NCI-H345 (cell line): ENCODE data around the gene CCDC137.
A peak's percentile ranks its signal among the peaks of the same experiment; 100 is the strongest.

Source experiments
- DNase-seq: peaks from one replicate; lab custom pipeline; 2025; lab: John Stamatoyannopoulos, UW

Gene CCDC137

DNA sequence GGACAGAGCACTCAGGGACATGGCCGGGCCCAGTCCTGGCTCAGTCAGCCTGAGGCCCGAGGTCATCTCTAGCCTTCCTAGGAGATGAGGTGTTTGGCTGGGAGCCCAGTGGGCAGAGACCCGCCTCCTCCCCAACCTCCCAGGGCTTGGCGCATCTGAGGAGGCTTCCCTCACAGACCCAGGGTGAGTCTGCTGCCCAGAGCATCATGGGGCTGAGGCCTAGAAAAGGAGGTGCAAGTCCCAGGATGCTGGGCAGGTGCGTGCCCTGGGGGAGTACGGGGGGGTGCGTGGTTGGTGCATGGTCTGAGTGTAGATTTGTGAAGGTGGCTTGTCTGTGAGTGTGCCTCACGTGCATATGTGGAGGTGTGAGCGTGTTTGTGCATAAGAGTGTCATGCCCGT is 14.8 kb upstream of the CCDC137 start:
- no peak for DNase-seq

DNA sequence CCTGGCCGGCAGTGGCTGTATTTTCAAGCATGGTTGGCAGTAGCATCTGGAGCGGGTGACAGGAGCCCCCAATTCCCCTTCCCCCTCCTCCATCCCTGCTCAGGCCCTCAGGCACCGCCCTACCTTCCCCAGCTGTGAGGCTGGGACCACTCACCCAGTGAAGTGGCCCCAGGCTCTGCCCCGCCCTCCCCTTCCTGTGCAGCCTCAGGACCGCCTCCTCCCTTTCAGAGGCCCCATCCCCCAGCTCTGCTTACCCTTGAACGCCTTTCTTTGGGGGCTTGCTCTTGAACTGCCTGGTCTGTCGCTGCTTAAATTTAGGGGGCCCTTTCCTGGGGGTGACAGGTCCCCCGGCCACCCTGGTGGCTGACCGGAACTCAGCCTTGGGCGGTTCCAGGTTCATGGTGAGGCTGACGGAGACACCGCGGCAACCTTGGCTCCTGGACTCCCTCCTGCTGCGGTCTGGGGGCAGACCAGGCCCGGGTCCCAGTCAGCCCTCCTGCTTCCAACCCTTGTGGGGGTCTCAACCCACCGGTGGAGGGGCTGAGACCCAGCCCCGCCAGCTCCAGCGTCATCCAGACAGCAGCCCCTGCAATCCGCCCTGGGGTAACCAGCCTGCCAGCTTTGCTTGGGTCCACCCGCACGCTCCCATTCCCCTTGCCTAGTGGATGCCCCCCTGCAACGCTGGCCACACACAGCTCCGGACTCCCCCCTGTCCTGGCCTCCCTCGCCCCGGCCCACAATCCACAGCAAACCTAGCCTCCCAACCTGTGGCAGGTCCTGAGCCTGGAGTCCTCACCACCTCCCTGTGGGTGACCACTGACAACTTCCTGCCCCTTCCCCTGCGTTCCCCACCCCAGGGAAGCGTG is 13.4 kb upstream of the CCDC137 start:
- DNase-seq = no peak

DNA sequence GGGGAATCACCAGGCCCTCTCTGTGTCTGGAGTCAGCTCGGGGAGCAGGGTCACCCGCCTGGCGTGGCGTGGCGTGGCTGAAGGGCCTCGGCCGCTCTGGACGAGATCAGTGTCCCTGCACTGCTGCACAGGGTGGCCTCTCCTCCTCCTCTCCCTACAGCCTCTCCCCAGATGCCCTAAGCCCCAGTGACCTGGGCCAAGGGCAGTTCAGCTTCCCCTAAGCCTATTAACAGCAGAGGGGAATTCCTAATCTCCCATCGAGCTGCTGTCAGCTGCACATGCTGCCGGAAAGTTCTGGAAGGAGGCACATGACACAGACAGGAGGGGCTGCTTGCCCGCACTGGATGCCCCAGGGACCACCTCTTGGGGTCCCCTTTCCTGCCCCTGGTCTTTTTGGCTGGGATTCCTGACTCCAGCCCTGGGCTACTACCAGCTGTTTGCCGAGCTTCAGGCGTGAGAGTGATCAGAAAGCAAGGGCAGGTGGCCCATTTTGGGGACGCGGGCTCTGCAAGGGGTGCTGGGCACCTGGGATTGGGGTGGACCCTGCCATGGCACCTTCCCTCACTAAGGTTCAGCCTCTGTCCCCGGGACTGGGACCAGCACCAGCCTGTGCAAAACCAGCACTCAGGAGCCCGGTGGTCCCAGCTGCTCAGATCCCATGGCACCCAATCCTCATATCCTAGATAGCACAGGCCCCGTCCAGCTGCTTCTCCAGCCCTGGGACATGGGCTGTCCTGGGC is 11.0 kb upstream of the CCDC137 start:
- DNase-seq = no peak

DNA sequence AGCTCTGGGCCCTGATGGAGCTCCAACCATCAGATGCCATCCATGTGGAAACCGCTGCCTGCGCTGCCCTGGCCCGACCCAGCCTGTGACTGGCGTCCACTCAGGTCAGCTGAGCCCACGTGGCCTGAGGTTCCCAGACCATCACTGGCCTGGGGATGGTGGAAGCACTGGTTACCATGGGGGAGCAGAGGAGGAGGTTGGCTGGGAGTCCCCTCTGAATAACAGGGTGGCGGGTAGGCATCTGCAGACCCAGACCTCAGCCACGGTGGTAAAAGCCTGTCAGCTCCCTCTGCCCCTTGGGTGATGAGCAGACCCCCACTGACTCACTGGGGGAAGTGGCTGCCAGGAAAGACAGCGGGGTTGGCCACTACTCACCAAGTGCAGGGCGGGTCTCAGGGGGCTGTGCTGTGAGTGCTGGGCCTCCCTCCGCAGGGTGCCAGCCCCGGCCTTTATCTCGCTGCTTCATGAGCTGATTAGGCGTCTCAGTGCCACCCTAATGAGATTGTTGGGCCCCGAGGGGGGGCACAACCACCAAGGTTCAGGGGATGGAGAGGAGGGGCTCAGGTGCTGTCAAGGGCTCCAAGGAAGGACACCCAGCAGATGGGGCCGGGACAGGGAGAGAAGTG is 10.3 kb upstream of the CCDC137 start, which contains the start of gene PDE6G:
TSS of gene PDE6G (minus strand) at position 425 of the 626 bp plus-strand sequence. CDS start 3,237 bp downstream, outside the sequence.
- no peak for DNase-seq

DNA sequence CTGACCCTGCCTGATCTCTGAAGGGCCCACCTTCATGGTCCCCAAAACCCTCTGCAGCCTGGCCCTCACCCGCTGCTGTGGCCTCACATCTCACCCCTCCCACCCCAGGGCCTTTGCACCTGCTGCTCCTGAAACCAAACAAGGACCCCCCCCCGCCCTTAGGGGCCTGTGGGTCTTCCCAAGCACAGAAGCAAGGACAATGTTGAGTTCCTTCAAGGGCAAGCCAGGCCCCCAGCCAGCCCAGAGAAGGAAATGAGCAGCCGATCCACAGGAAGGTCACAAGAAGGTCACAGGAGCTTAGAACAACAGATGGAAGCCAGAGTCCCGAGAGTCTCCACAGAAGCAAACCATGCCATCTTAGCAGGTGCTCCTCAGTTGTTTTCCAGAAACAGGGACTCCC is 9.7 kb upstream of the CCDC137 start:
- DNase-seq = no peak

DNA sequence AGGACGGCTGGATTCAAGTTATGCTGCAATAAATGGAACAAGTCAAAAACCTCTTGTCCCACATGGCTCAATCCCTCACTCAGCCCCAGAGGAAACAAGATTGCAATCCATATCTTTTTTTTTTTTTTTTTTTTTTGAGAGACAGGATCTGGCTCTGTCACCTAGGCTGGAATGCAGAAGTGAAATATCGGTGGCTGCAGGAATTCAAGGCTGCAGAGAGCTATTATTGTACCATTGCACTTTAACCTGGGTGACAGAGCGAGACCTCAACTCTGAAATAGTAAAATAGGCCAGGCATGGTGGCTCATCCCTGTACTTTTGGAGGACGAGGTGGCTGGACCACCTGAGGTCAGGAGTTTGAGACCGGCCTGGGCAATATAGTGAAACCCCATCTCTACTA is 7.5 kb upstream of the CCDC137 start:
- DNase-seq = no peak

DNA sequence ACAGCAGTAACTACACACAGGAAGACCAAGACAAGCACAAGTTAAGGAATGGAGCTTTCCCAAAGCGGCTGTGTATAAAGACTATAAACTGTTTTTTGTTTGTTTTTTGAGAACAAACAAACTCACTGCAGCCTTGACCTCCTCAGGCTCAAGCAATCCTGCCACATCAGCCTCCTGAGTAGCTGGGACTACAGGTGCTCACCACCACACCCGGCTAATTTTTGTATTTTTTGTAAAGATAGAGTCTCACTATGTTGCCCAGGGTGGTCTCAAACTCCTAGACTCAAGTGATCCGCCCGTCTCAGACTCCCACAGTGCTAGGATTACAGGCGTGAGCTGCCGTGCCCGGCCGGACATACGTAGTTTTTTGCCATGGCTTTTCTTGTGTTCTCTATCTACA is 6.1 kb upstream of the CCDC137 start:
- DNase-seq = no peak

DNA sequence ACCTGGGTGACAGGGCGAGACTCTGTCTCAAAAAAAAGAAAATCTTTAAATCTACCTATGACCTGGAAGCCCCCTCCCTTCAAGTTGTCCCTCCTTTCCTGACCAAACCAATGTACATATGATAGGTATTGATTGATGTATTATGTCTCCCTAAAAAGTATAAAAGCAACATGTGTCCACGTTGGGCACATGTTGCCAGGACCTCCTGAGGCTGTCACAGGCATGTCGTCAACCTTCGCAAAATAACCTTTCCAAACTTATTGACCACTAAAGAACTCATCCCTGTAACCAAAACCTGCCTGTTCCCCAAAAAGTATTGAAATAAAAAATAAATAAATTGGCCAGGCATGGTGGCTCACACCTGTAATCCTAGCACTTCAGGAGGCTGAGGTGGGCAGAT is 4.5 kb upstream of the CCDC137 start:
- no peak for DNase-seq

DNA sequence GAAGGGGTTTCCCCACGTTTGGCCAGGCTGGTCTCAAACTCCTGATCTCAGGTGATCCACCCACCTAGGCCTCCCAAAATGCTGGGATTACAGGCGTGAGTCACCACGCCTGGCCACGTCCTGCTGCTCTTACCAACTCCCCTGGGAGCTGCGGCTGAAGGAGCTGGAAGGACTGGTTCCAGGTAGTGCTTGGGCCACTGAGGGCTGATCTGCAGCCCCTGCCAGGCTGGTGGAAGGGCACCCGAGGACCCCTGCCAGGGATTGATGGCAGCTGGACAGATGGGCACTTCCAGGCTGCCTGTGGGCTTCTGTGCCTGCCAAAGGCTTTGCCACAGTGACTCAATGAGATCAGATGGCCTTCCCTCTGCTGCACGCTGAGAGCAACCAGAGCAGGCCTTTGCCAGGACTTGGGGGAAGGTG is 2.5 kb upstream of the CCDC137 start:
- no peak for DNase-seq

DNA sequence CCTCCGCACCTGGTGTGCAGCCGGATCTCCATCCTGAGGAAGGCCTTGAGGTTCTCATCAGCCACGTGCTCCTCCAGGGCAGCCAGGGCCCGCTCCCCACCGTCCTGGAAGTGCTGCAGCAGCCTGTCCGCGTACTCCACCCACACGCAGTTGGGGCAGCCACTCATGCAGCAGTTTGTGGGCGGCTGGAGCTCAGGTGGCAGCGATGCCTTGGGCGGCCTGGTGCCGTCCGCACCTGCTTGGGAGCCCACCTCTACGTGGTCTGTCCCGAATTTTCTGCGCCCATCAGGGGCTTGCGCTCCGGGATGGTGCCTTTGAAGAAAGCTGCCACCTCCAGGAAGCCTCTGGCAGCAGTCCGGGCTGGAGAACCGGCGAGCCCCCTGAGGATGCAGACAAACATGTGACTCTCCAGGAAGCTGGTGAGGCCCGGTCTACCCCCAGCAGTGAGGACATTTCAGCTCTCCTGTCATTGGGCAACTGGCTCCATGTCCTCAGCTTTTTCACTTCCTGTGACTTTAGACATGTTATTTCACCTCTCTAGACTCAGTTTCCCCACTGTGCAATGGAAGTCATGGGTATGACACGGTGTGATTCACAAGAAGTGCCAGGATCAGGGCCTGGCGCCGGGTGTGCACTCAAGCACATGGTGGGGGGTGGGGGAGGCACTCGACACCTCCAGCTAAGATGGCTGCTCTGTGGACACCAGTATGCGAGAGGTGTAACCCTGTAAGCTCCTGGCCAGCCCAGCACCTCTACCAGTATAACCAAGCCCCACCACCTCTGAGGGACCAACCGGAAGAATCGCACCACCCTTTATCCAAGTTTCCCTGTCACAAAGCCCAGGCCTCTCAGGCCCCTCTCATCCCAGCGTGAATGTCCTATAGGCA is 1.1 kb upstream of the CCDC137 start:
- peak; percentile 24 for DNase-seq

DNA sequence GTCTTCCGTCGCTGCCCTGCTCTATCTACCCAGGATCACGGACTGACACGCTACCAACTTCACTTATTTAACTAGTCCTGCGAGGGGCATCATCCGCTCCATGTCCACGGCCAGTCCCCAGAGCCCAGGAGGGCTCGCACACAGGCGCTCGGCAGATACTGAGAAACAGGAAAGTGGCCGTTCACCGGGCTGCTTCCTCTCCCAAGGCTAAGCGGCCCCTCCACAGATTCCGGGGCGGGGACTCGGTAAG is 520 bp upstream of the CCDC137 start:
- no peak for DNase-seq

DNA sequence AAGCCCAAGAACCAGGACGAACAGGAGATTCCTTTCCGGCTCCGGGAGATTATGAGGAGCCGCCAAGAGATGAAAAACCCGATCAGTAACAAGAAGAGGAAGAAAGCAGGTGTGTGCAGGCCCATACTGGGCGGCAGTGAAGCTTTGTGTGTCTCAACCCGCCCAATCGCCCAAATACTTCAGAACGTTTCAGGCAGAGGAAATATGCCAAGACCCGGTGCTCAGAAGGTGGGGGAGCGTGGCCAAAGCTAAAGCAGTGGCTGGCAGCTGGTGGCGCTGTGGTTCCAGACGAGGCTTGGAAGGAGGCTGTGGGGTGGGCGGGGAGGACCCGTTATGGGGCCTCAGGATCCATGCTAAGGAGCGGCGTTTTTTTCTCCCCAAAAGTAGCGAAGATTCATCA is 1.2 kb downstream of the CCDC137 start:
- no peak for DNase-seq

DNA sequence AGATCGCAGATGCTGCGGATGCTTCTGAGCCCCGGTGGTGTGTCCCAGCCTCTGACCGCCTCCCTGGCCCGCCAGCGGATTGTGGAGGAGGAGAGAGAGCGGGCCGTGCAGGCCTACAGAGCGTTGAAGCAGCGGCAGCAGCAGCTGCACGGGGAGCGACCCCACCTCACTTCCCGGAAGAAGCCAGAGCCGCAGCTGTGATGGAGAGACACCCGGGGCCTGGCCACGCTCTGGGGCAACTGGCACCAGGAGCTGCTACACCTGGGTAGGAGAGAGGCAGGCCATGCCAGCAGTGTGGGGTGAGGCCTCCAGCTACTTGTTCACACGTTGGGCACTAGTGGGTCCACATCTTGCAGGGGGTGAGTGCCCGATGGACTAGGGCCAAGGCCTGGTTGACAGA is 6.0 kb downstream of the CCDC137 start:
- DNase-seq = no peak

DNA sequence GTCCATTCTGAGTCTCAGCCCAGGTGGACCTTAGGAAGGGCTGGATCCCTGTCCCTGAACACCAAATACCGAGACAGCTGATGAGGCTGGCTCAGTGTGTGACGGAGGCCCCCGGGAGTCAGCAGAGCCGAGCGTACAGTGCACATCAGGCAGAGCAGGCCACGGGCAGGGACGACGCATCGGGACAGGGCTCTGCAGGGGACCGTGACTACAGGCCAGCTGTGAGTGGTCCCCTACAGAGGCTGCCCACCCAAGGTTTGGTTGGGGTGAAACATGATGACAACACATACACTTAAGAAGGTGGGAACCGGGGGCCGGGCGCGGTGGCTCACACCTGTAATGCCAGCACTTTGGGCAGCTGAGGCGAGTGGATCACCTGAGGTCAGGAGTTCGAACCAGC is 6.4 kb downstream of the CCDC137 start:
- no peak for DNase-seq

DNA sequence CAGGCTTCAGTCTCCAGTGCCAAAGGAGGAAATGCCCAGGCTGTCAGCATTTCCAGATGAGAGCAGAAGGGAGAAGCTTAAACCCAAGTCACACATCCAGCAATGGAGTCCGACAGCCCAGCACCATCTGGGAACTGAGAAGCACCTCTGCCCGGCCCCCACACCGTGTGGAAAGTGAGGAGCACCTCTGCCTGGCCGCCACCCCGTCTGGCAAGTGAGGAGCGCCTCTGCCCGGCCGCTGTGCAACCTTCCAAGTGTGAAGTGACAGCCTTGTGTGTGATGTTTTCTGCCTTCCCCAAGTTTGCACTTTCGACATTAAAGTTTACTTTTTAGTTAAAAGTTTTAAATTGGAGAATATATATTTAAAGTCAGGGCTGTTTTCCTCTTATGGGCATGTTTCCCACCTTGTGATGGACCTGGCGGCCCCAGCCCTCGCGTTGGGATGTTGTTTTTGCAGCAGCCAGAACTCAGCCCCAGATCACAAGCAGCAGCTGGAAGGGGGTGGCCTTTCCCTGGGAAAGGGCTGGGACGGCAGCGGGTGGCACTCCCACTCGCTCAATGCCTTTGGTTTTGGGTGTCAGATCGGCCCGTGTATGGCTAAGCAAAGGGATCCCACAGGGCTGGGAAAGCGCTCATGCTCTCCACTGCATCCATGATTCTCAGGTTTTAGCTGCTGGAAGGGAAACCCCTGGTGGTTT is 7.2 kb downstream of the CCDC137 start:
- DNase-seq = no peak

DNA sequence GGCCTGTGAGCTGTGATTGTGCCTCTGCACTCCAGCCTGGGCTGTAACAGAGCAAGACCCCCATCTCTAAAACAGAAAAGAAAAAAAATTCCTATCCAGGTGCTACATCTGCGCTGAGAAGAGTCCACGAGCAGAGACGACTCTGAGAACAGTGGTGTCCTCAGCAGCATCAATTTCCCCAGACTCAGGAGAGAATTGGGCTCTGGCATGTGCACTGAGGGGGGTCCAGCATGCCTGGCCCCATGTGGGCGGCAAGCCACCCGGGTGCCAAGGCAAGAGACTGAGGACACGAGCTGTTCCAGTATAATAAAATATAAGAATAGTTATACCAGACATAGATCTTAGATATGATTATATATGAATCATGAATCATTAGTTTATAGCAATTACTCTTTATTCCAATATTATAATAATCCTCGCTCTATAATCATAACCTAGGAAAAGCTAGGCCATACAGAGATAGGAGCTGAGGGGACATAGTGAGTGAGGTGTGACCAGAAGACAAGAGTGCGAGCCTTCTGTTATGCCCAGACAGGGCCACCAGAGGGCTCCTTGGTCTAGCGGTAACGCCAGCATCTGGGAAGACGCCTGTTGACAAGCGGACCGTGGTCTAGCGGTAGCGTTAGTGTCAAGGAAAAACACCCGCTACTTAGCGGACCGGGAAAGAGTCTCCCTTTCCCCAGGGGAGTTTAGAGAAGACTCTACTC is 9.1 kb downstream of the CCDC137 start:
- peak; percentile 28 for DNase-seq

DNA sequence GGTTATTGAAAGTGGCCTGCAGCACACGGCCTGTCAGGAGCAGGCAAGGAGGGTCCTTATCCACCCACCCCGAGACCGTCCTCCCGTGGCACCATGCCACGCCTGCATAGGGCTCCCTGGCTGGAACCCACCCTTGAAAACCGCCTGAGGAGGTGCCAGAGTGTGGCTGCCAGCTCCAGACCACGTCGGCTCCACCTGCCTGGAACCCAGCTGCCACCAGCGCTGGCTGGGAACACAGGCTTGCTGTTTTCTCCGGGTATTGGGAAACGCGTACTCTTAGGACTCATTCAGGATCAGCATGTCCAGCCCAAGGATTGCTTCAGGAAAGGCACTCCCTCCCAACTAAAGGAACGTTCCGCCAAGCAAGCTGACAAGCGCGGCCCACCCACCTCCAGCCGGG is 10.4 kb downstream of the CCDC137 start:
- DNase-seq = no peak

DNA sequence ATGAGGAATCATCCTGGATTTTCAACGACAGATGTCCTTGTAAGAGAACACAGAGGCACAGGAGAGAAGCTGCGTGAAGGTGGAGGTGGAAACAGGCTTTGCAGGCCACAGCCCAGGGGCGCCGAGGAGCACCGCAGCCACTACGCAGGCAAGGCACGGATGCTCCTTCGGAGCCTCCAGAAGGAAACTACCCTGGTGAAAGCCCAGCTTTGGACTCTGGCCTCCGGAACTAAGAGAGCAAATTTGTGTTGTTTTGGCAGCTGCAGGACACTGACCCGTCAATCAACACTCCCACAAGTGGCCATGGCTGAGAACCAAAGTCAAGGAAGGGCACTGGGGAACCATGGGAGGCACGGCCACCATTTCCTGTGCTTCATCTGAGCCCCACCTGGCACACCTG is 13.6 kb downstream of the CCDC137 start:
- no peak for DNase-seq

DNA sequence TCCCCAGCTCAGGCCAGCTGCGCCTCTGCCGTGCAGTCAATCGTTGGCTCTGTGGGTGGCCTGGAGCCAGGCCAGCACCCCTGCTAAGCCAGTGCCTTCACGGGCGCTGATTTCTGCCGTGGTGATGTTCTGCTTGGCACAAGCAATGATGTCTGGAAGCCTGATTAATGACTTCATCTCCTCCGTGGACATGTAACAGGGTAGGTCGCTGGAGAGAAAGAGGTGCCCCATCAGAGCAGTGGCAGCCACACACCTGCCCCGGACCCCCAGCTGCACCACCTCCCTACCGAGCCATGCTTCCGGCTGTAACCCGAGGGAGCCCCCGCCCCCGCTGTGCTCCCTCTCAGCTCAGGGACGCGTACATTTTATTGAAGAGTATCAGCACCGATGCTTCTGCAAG is 15.1 kb downstream of the CCDC137 start:
- DNase-seq = peak; percentile 96

DNA sequence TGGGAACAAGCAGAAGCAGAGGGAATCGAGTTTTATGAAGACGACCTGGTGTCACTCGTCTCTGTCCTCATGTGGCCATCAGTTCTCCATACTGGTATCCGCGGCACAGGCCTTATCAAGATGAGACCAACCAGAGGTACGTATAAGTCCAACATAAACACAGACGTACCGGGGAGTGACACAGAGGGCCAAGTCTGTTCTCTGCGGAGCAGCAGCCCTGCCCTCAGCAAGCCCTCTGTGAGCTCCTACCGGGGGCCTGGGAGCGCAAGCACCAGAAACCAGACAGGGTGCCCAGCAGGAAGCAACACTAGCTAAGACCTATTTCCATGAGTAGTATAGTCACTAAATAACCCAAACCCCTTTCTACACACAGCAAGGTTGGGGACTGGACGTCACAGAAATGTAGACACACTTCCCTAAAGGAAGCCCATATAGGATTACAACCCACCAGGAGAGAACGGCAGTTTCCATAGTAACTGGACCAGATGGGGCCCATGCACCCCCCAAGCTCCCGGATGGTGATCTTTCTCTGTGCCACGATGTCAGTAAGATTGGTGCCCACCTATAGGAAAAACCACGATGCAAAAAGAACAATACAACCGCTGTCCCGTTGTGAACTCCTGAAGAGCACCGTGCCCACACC is 16.1 kb downstream of the CCDC137 start:
- DNase-seq = no peak
